Adipose tissue (tissue), 3 donors: ENCODE measurements around the gene STX19. TPM values are rescaled to one million over a fixed set of nuclear protein-coding genes. Genes with fewer than 3 reads are reported as not detected.
A peak's percentile ranks its signal among the peaks of the same experiment; 100 is the strongest.
"Not testable (repeated sequence)": the region's sequence is repeated elsewhere in the genome, so short reads cannot be mapped to it uniquely, and the experiment has no call there.

Experiments
- H3K27ac ChIP-seq: one replicate; pipeline ENCODE4 v1.5.1; 2013; ENCODE audit warnings: low read depth, low read length
- WGBS, 3 donors: extraction: QIAGEN DNeasy Blood & Tissue Kit; methylation state at CpG; one replicate each; pipeline ENCODE4 v1.1.7; 2013; 5-methylcytosine and 5-hydroxymethylcytosine counted together
- polyA plus RNA-seq, 3 donors: library from polyadenylated mRNA; stranded (reverse); fragments of 200-250 nt; gene quantifications; one replicate each; pipeline ENCODE4 v1.2.3, GENCODE V29; 2013
- donor health status: healthy with polysubstance abuse.
- donor health status: Bipolar disorder and iron deficiency.
- donor health status: healthy.

Gene STX19
- polyA plus RNA-seq, 3 donors, result 0.30 to 3.9 TPM; not detected in 1

DNA sequence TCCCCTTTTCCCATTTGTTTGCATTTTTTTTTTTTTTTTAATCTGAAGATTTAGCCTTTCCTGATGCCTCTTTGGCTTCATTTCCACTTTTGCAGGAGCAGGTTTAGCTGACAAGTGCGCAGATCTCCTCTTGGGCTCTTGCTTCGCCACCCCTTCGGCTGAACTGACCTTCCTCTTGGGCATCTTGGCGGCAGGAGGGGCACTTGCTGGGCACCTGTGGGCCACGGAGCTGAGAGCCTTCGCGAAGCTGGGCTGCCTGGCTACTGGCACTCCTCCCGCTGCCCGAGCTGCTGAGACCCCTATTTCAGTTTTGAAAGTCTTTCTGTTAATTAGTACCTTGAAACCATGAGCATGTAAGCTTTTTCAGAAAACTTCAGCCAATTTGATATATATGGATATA lies 39.6 kb downstream of the STX19 start:
- no peak overlapping the region for H3K27ac ChIP-seq
- 88 to 94% (median 90%) methylated on average over 9 of the region's 9 CpGs for WGBS, 3 donors

GRCh38 chr3:93988283-93988682 lies 40.1 kb downstream of the STX19 start:
- H3K27ac ChIP-seq, result no peak overlapping the region

DNA sequence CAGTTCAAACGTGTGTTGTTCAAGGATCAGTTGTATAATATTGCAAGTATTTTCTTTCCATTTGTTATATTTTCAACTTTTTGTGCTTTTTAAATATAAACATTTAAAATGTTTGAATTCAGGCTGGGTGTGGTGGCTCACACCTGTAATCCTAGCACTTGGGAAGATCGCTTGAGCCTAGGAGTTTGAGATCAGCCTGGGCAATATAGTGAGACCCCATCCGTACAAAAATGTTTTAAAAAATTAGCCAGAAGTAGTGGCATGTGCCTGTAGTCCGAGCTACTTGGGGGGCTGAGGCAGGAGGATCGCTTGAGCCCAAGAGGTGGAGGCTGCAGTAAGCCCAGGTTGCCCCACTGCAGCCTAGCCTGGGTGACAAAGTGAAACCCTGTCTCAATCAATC lies 43.8 kb downstream of the STX19 start:
- no peak overlapping the region for H3K27ac ChIP-seq
- 85 to 93% (median 91%) methylated on average over 5 of the region's 5 CpGs for WGBS, 3 donors

- 93 to 97% (median 94%) methylated on average over 3 of the region's 3 CpGs for WGBS, 3 donors
- H3K27ac ChIP-seq, result no peak overlapping the region
These were observed 45.0 kb downstream of the STX19 start for GRCh38 chr3:93983408-93983807.

- 95 to 97% (median 96%) methylated on average over 13 of the region's 13 CpGs for WGBS, 3 donors
These were observed 46.7 kb downstream of the STX19 start for GRCh38 chr3:93981649-93982048.

DNA sequence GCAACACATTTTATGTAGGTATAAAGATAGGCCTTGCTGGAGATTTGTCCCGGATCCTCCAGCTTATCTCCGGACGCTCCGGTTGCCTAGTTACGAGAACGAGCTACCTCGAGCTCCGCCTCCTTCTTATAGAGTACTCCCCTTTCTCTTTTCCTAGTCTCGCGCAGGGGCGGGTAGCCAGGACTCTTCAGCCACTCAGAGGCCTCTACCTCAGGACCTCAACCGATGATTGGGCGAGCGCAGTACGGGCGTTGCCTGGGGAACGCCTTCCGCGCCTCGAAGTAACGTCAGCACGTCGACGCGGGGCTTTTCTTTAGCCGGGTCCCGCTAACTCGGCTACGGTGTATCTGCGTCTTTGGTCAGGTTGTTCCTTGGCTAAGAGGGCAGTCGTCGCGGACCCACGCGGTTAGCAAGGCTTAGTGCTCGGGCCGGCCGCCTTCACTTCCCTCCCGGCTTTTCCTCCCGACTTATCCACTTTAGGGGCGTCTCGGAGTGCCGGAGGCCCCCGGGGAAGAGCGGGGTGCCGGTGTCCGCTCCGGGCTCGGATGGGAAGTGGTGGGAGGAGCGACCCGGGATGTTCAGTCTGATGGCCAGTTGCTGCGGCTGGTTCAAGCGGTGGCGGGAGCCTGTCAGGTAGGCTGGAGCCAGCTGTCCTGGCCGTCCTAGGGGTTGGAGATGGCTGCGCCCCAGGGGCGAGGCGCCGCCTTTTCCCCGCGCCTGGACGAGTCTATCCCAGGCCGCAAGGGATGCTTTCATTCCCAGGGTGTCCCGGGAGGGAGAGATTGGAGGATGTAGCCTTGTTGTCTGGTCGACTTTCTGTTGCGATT lies 48.3 kb downstream of the STX19 start, which contains the start of gene ARL13B:
Gene ARL13B, plus strand, starts transcription at position 306 of the 827 bp plus-strand sequence. Its CDS starts 269 bp downstream, at position 575.
- peak within 1 kb of the TSS; percentile 83 for H3K27ac ChIP-seq
- 0% methylated on average over 65 to 66 of the region's 66 CpGs for WGBS, 3 donors

More at GRCh38 chr3:93981649-93982048, 46.7 kb downstream of the STX19 start:
- H3K27ac ChIP-seq, result no peak overlapping the region

- H3K27ac ChIP-seq, result peak within 1 kb of the TSS; percentile 77
- WGBS, 3 donors, result 1 to 2% (median 1%) methylated on average over 37 to 53 of the region's 53 CpGs
These were observed 55.0 kb downstream of the STX19 start, which contains the start of gene PROS1 for GRCh38 chr3:93973131-93974126. TSS of gene PROS1 (minus strand) at chr3:93973896. CDS start at chr3:93973749, 147 bp downstream.

DNA sequence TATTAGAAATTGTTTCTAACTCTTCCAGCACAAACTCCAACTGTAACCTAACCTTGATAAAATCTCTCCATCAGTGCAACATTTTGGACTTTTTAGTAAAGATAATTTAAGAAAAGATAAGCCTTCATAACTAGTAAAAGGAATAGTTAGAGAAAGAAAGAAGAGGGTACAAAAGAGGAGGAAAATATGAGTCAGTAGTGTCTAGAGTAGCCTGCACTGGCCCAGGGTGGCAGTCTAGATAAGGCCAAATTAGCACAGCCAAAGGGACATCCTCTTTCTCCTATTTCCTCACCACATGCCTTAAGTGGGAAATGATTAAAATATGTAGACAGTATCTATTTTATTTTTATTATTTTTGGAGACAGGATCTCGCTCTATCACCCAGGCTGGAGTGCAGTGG lies 58.4 kb downstream of the STX19 start:
- 94 to 100% (median 94%) methylated on average over 1 of the region's 1 CpG for WGBS, 3 donors
- H3K27ac ChIP-seq, result no peak overlapping the region

DNA sequence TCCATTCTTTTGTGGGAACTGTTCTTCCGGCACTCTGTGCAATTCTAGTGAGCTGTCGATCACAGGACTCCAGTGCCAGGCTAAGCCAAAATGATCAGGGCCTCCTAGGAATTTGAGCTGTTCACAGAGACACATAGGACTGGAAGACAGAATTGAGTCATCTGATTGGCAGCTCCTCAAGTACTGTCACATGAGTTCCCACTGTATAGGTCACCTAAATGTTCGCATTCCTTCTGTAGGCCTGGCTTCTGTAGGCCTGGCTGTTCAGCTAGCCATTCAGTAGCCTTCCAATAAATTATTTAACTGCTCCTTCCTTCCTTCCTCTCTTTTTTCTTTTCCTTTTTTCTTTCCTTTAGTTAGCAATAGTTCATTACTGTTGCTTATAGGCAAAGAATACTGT lies 59.0 kb downstream of the STX19 start:
- H3K27ac ChIP-seq, result no peak overlapping the region
- 61 to 76% (median 62%) methylated on average over 3 of the region's 3 CpGs for WGBS, 3 donors

DNA sequence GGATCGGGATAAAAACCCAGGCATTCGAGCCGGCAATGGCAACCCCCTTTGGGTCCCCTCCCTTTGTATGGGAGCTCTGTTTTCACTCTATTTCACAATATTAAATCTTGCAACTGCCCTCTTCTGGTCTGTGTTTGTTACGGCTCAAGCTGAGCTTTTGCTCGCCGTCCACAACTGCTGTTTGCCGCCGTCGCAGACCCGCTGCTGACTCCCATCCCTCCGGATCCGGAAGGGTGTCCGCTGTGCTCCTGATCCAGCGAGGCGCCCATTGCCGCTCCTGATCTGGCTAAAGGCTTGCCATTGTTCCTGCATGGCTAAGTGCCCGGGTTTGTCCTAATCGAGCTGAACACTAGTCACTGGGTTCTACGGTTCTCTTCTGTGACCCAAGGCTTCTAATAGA lies 63.3 kb downstream of the STX19 start:
- not testable (repeated sequence) for H3K27ac ChIP-seq
- 94 to 98% (median 96%) methylated on average over 19 of the region's 19 CpGs for WGBS, 3 donors

Other genes starting within 250 kb of the STX19 start
- 10 to 100 TPM in 2 of 3 donors, 1 to 10 TPM in 1; 4.3 to 21.7 (median 18.3) TPM for gene PROS1, start 54.7 kb downstream of the STX19 start, polyA plus RNA-seq
- gene ARL13B, start 48.4 kb downstream of the STX19 start, polyA plus RNA-seq, result 1 to 10 TPM; 2.1 to 6.4 (median 6.0) TPM
- gene DHFR2, start 34.3 kb upstream of the STX19 start, polyA plus RNA-seq, result 1 to 10 TPM; 2.4 to 3.0 (median 2.9) TPM
- gene NSUN3, start 34.5 kb upstream of the STX19 start, polyA plus RNA-seq, result 1 to 10 TPM; 3.8 to 8.7 (median 3.9) TPM